ENCODE results near the gene SCUBE3.

GRCh38 chr6:35267446-35267845 is 53.7 kb downstream of the SCUBE3 start:
- TF ChIP-seq CTCF (conservative IDR thresholded peaks at IDR 0.05; ENCODE audit: low read depth, low read length): no peak
- no peak for TF ChIP-seq MXI1 (IDR thresholded peaks at IDR 0.05; ENCODE audit: borderline replicate concordance, low read depth, low read length)
- no peak for TF ChIP-seq POLR2A (IDR thresholded peaks at IDR 0.05; ENCODE audit: low read depth, low read length)
- no peak for TF ChIP-seq RAD21 (IDR thresholded peaks at IDR 0.05; ENCODE audit: low read length)

All from IMR-90 (cell line).